MCF 10A (cell line): ENCODE results near the gene HERPUD2. TPM values are rescaled to one million over a fixed set of nuclear protein-coding genes. Genes with fewer than 3 reads are reported as not detected.
"Not testable (repeated sequence)": the region's sequence is repeated elsewhere in the genome, so short reads cannot be mapped to it uniquely, and the experiment has no call there.

Experiments used
- BruUV-seq: library from RNA; stranded (reverse); fragments of 400-500 nt; replicated peaks from 2 replicates; lab custom pipeline; 2021; lab: Mats Ljungman, UMichigan
- CTCF ChIA-PET: fragments of 300-600 bp; sonication (Branson Sonifier 250); formaldehyde crosslinking; extraction: SDS; loops from one replicate; lab custom pipeline; 2021; ENCODE audit warnings: antibody characterized with exemption, inconsistent platforms; lab: Yijun Ruan, JAX
- POLR2A ChIA-PET: fragments of 300-600, 350-650 bp; sonication (Branson Sonifier 250); formaldehyde crosslinking; extraction: SDS; loops from one replicate; lab custom pipeline; 2020; ENCODE audit warnings: antibody characterized with exemption, inconsistent platforms; lab: Yijun Ruan, JAX
- DNase-seq: peaks from one replicate; pipeline ENCODE4 v3.0.0-alpha.2; 2018; ENCODE audit not compliant: unreplicated experiment
- H3K27ac Mint-ChIP-seq: one replicate; pipeline ENCODE4 v1.8.0; 2022; ENCODE audit warnings: mild to moderate bottlenecking, low read depth, mixed read lengths; ENCODE audit not compliant: unreplicated experiment
- H3K27me3 Mint-ChIP-seq: one replicate; pipeline ENCODE4 v1.8.0; 2022; ENCODE audit warnings: mixed read lengths; ENCODE audit not compliant: insufficient read depth, unreplicated experiment
- H3K36me3 Mint-ChIP-seq: one replicate; pipeline ENCODE4 v1.8.0; 2022; ENCODE audit warnings: mild to moderate bottlenecking, moderate library complexity, mixed read lengths; ENCODE audit not compliant: insufficient read depth, unreplicated experiment
- H3K4me1 Mint-ChIP-seq: one replicate; pipeline ENCODE4 v1.8.0; 2022; ENCODE audit warnings: mixed read lengths; ENCODE audit not compliant: insufficient read depth, unreplicated experiment
- H3K4me3 Mint-ChIP-seq: one replicate; pipeline ENCODE4 v1.8.0; 2022; ENCODE audit warnings: mild to moderate bottlenecking, moderate library complexity, mixed read lengths; ENCODE audit not compliant: unreplicated experiment
- H3K9me3 Mint-ChIP-seq: one replicate; pipeline ENCODE4 v1.8.0; 2022; ENCODE audit warnings: mixed read lengths; ENCODE audit not compliant: unreplicated experiment
- intact Hi-C: fragments of 100-400 bp; cut with micrococcal nuclease; formaldehyde crosslinking; loops from 2 replicates; pipeline ENCODE4 v1.14.1; 2022
- total RNA-seq: library from RNA; stranded (reverse); gene quantifications from 2 replicates; pipeline ENCODE4 v1.2.3, GENCODE V29; 2022
- TF ChIP-seq, protein P1 (sequence below): fragments of 200-600 bp; IDR thresholded peaks from one replicate; pipeline ENCODE4 v1.8.0; 2022; ENCODE audit warnings: antibody characterized with exemption, mild to moderate bottlenecking; ENCODE audit not compliant: unreplicated experiment

HERPUD2 gene
- total RNA-seq, 1 experiment from 2014 or later = 29.0 TPM

- Mint-ChIP-seq H3K27me3 (no peaks in the 10 kb centered on the region), H3K36me3 (no peaks in the 10 kb centered on the region), H3K4me1 (peaks cover 9% of the 10 kb centered on the region), H3K9me3 (no peaks in the 10 kb centered on the region), H3K4me3 (no peak overlapping the region), H3K27ac (no peak overlapping the region)
- CTCF ChIA-PET = interaction anchor here (0.6 to 2.5 kb wide), 3 partner anchors 205 to 275 kb away, joined by 3 to 6 read pairs (median 6); no protein-coding TSS in a partner anchor
- POLR2A ChIA-PET = interaction anchor here (8.4 kb wide), 1 partner anchor 100 kb away, joined by 113 read pairs; the partner anchor contains the start of gene SEPTIN7
- TF ChIP-seq, protein P1, sequence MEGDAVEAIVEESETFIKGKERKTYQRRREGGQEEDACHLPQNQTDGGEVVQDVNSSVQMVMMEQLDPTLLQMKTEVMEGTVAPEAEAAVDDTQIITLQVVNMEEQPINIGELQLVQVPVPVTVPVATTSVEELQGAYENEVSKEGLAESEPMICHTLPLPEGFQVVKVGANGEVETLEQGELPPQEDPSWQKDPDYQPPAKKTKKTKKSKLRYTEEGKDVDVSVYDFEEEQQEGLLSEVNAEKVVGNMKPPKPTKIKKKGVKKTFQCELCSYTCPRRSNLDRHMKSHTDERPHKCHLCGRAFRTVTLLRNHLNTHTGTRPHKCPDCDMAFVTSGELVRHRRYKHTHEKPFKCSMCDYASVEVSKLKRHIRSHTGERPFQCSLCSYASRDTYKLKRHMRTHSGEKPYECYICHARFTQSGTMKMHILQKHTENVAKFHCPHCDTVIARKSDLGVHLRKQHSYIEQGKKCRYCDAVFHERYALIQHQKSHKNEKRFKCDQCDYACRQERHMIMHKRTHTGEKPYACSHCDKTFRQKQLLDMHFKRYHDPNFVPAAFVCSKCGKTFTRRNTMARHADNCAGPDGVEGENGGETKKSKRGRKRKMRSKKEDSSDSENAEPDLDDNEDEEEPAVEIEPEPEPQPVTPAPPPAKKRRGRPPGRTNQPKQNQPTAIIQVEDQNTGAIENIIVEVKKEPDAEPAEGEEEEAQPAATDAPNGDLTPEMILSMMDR = no peak
- DNase-seq = no peak
- intact Hi-C loops = loop anchor here (10.0 kb wide), 1 partner anchor 593 kb away; no protein-coding TSS in a partner anchor
- no TSS peak for BruUV-seq
Measured at GRCh38 chr7:35701287-35701900, 6.5 kb upstream of the HERPUD2 start.

GRCh38 chr7:35700865-35701264, 5.9 kb upstream of the HERPUD2 start:
- intact Hi-C loops = loop anchor here (10.0 kb wide), 1 partner anchor 594 kb away; no protein-coding TSS in a partner anchor
- BruUV-seq = no TSS peak
- Mint-ChIP-seq H3K9me3 (no peaks in the 10 kb centered on the region), H3K4me3 (no peak overlapping the region), H3K27ac (no peak overlapping the region), H3K4me1 (peaks cover 9% of the 10 kb centered on the region), H3K36me3 (no peaks in the 10 kb centered on the region), H3K27me3 (no peaks in the 10 kb centered on the region)
- TF ChIP-seq, protein P1 = no peak
- CTCF ChIA-PET = interaction anchor here (1.1 to 2.5 kb wide), 4 partner anchors 9 to 275 kb away, joined by 6 read pairs; no protein-coding TSS in a partner anchor
- POLR2A ChIA-PET = interaction anchor here (8.4 kb wide), 1 partner anchor 101 kb away, joined by 113 read pairs; the partner anchor contains the start of gene SEPTIN7
- no peak for DNase-seq

DNA sequence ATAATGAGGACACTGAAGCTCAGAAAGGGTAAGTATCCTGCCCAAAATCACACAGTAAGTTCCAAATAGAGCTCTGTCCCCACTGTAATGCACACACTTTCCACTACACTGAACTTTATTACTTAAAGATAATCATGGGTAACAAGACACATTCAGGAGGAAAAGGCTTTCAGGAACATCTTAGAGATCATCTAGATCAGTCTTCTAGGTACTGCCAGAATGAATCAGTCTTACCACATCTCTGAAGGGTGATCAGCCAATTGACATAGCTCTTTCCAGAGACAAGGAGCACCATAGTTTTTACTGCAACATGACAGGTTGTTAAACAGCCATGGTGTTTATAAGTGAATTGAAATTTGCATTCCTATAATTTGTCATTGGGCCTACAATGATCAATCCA, 5.4 kb upstream of the HERPUD2 start:
- Mint-ChIP-seq H3K4me3 (no peak overlapping the region), H3K27me3 (no peaks in the 10 kb centered on the region), H3K27ac (no peak overlapping the region), H3K9me3 (no peaks in the 10 kb centered on the region), H3K4me1 (peaks cover 9% of the 10 kb centered on the region), H3K36me3 (no peaks in the 10 kb centered on the region)
- POLR2A ChIA-PET = interaction anchor here (0.6 to 8.4 kb wide), 4 partner anchors 8 to 1729 kb away, joined by 3 to 113 read pairs (median 3); partner anchors contain the start of gene SEPTIN7
- no TSS peak for BruUV-seq
- CTCF ChIA-PET = interaction anchor here (1.0 to 2.5 kb wide), 6 partner anchors 8 to 276 kb away, joined by 3 to 6 read pairs (median 5); no protein-coding TSS in a partner anchor
- intact Hi-C loops = loop anchor here (10.0 kb wide), 1 partner anchor 594 kb away; no protein-coding TSS in a partner anchor
- DNase-seq = no peak
- TF ChIP-seq, protein P1 = no peak

DNA sequence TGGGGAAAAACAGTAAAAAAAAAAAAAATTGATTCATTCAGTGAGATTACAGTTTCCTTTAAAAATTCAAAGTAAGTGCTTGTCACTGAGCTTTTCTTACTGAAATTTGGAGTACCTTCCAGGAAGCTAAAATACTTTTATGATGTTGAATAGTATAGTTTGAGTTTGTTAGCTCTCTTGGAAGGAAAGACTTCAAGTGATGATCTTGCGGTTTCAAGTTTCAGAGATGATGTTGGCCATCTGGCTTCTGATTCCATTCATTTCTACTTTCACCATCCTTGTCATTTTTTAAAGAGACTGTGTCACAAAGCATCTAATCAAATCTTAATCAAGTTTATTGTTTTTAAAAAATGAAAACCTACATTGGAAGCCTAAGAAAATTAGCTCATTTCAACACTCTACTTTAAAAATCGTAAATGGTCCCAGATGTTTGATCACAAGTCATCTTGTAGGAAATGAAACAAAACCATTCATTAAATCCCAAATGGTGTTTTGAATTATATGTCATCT, 4.9 kb upstream of the HERPUD2 start:
- intact Hi-C loops = loop anchor here (10.0 kb wide), 1 partner anchor 595 kb away; no protein-coding TSS in a partner anchor
- TF ChIP-seq, protein P1 = no peak
- H3K9me3 Mint-ChIP-seq = no peaks in the 10 kb centered on the region
- no peaks in the 10 kb centered on the region for H3K36me3 Mint-ChIP-seq
- DNase-seq = no peak
- no peak overlapping the region for H3K4me3 Mint-ChIP-seq
- H3K27me3 Mint-ChIP-seq = no peaks in the 10 kb centered on the region
- peaks cover 9% of the 10 kb centered on the region for H3K4me1 Mint-ChIP-seq
- ChIA-PET CTCF (interaction anchor here (0.7 to 2.5 kb wide), 7 partner anchors 9 to 276 kb away, joined by 3 to 6 read pairs (median 4); no protein-coding TSS in a partner anchor), POLR2A (interaction anchor here (0.6 to 8.4 kb wide), 5 partner anchors 8 to 1728 kb away, joined by 3 to 113 read pairs (median 3); partner anchors contain the start of gene SEPTIN7)
- no peak overlapping the region for H3K27ac Mint-ChIP-seq
- BruUV-seq = no TSS peak

GRCh38 chr7:35698382-35698781, 3.4 kb upstream of the HERPUD2 start:
- BruUV-seq, intact Hi-C loops, H3K9me3 Mint-ChIP-seq, H3K36me3 Mint-ChIP-seq, H3K4me3 Mint-ChIP-seq, H3K27ac Mint-ChIP-seq, H3K27me3 Mint-ChIP-seq, H3K4me1 Mint-ChIP-seq, DNase-seq: not testable (repeated sequence)
- POLR2A ChIA-PET = interaction anchor here (0.6 to 8.4 kb wide), 2 partner anchors 103 to 420 kb away, joined by 3 to 113 read pairs; partner anchors contain the start of gene SEPTIN7
- CTCF ChIA-PET = interaction anchor here (1.0 to 5.7 kb wide), 3 partner anchors 10 to 209 kb away, joined by 3 to 47 read pairs (median 18); no protein-coding TSS in a partner anchor
